ENCODE measurements around the gene PLXNC1.

PLXNC1 gene

DNA sequence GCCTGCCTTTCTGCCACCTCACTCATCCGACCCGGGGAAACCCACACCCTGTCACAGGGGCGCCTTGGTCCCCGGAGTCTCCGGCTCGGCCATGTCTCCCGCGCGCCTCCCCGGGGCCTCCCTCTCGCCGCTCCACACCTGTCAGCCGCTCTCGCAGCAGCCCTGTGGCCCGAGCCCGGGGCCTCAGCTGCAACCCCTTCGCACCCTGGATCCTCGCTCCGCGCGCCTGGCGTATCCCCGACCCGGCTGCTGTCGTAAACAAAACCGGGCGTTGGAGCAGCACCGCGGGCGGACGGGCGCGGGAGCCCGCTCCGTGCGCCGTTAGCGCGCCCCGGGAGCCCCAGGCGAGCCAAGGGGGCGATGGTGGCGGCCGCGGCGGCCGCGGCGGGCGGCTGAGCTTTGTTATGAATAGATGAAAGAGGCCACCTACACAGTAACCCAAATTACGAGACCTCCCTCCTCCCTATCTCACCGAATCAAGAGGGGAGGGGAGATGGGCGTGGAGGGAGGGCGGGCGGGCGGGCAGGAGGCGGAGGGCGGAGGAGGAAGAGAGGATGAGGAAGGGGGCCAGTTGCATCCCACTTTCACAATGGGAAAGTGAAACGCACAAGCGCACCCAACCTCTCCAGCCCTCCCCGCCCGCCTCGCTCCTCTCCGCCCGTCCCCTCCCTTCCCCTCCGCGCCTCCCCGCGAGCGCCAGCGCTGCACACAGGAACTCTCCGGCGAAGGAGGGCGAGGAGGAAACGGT is at the start of gene PLXNC1:
Gene PLXNC1 (plus strand): TSS at position 587 of the 748 bp plus-strand sequence. CDS start 395 bp downstream, outside the sequence.
- DNase-seq = no peak

DNA sequence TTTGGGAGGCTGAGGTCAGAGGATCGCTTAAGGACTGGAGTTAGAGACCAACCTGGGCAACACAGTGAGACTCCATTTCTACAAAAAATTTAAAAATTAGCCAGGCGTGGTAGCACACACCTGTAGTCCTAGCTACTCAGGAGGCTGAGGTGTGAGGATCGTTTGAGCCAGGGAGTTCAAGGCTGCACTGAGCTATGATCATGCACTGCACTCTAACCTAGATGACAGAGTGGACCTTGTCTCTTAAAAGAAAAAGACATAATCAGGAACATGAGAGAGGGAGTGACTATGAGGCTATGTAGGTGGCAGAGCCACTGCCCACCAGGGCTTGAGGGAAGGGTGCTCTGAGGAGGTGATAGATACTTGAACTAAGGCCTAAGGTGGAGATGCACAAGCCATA is 49.2 kb upstream of the PLXNC1 start:
- no peak for DNase-seq

DNA sequence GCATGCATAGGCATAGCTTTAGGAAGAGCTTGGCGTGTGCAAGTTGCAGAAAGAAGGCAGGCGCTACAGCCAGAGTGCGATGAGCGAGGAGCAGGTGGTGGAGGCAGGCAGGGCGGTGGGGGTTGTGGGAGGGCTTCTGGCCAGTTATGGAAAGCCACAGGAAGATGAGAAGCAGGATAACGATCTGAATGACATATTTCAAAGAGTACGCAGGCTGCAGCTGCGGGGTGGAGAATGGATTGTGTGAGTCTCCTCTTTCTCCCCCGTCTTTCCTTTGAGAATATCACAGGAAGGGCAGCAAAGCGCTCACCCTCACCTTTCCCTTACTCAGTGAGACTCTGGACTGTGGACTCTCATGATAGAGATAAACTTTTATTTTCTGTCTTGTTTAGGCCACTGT is 48.7 kb upstream of the PLXNC1 start:
- peak; percentile 19 for DNase-seq

DNA sequence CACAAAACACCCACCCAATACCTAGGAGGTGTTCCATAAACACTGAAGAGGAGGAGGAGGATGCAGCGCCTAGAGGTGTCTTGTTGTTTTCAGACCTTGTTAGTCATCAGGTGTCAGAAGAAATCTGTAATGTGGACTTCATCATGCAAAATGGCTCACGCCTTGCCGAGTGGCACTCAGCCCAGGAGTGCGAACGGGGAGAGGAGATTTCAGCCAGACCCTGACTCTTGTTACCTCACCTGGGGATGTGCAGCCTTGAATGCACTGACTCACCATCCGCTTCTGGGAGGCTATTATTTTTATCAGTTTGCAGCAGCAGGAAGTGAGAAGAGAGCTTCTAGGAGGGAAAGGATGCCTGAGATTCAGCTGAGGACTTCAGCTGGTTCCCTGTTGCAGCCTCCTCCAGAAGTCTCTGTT is 48.2 kb upstream of the PLXNC1 start:
- DNase-seq = no peak

DNA sequence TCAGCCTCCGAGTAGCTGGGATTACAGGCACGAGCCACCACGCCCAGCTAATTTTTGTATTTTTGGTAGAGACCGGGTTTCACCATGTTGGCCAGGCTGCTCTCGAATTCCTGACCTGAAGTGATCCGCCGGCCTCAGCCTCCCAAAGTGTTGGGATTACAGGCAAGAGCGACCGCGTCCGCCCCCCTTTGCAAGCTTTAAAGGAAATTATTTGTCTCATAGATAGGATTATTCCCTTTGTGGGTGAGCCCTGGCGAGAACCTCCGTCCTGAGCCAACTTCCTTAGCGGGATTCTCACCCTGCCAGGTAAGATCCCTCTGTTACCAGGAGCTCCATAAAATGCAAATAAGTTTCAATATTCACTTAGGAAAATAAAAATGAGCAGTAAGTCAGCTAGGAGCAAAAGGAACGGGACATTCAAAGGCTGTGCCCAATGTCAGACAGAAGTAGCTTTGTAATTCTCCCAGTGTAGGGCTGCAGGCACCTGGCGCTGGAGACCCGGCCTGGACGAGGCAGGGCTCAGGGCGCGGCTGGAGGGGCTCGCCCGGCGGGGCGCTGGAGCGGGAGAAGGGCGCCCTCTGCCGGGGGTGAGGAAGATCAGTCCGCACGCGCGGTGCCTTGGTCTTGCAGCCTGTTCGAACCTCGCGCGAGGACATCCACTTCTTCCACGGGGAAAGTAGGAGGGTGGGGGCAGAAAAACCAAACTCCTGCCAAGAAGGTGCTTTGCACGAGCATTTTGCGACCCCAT is 47.2 kb upstream of the PLXNC1 start:
- peak; percentile 85 for DNase-seq

DNA sequence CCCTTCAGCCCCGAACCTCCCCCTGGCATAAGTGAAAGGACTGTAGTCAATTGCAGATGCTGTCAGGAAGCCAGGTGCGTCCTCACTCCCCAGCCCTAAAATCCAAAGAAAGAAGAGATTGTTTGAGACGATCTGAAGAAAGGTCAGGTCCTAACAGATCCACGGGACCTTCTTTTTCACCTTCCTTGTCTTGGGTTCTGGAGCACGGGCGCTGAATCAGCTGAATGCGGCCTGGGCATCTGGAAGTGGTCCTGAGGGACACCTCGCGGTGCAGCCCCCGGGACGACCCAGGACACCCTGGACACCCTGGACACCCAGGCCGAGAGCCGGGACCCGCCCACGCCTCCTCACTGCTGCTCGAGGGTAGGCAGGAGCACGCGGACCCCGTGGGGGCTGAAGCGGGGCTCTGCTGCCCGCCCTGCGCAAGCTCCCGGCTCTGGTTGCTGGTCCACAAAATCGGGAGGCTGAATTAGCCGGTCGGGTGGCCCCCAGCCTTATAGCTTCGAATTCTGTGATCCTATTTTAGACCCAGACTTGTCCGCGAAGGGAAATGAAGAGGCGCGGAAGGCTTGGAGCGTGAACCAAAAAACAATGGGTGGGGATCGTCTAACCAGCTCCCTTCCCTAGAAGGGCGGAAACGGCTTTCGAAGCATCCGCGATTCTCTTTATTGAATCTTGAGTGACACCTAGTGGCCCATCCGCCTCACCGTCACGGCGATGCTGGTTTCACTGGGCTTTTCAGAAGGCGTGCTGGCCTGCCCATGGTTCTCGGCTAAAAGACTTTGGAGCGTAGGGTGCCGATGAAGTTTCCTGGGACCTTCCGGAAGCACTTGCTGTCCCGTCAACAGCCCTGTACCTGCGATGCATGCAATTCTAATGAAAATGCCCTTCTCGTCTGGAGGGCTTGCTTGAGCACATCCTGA is 46.4 kb upstream of the PLXNC1 start:
- peak; percentile 97 for DNase-seq

DNA sequence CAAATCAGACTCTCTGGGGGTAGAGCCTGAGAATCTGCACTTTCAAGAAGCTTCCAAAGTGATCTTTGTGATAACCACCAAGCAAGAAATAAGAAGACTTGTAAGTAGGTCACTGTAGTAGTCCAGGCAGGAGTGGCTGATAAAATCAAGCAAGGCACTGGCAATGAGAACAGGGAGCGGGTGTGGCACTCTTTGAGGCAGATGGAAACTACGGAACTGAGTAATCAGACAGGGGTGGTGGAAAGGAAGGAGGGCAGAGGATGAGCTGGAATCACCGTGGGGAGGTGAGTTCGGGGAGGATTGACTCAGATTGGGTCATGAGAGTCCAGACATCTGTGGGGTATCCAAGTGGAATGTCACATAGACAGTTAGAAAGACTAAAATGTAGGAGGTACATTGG is 44.4 kb upstream of the PLXNC1 start:
- no peak for DNase-seq

DNA sequence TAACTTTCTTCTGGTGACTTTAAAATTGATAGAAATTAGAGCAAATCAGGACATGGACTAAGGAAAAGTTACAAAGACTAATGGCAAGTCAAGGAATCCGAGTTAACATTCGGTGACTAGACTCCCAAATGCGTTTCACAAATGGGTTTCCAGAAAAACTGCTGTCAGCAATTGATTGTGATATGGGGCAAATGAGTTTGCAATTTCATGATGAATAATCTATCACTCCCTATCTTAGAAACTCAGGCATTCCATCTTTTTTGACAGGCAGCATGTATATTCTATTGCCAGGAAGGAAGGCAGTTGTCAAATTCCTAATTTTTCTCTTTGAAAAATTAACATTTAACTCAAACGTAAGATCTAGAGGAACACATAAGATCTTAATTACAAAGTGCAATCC is 40.5 kb upstream of the PLXNC1 start:
- DNase-seq = no peak

DNA sequence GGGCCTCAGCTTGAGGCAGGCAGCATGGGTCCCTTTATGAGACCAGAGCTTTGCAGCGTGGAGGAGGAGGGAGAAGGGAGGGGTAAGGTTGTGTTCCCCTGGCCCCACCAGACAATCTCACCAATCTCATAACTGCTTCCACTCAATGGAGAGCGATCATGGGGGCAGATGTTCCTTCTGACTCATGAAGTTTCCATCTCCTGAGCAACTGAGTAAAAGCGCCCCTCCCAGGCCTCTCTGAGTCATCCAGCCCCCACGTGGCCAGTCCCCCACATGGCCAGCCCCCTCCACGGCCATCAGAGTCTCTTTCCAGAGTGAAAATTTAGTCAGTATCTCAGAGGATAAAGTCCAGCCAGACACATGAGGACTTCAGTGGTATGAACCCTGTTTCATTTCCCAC is 39.2 kb upstream of the PLXNC1 start:
- no peak for DNase-seq

DNA sequence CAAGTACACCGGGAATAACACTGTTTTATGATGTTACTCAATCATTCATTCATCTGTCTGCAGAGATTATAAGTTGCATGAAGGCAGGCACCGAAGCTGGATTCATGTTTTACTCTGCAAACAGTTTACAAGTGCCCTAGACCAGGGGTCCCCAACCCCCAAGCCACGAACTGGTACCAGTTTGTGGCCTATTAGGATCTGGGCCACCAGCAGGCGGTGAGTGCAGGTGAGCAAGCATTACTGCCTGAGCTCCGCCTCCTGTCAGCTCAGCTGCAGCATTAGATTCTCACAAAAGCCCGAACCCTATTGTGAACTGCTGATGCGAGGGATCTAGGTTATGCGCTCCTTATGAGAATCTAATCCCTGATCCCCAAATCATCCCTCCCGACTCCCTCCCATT is 38.1 kb upstream of the PLXNC1 start:
- DNase-seq = no peak

DNA sequence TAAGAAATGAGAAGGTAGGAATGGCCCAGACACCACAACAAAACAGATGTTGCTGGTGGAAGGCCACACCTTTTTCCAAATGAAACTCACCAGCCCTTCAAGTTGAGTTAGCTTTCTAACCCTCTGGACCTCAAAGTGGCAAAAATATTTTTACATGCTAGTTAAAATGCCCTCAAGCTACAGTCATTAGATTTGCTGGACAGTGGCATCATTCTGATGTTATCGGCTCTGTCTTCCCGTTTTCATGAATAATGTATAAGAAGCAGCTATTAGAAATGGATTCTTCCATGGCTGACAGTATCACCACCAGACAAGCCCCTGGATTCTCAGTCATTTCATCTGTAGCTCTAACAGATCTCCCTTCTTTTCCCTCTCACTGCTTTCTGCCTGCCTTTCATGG is 37.1 kb upstream of the PLXNC1 start:
- no peak for DNase-seq

DNA sequence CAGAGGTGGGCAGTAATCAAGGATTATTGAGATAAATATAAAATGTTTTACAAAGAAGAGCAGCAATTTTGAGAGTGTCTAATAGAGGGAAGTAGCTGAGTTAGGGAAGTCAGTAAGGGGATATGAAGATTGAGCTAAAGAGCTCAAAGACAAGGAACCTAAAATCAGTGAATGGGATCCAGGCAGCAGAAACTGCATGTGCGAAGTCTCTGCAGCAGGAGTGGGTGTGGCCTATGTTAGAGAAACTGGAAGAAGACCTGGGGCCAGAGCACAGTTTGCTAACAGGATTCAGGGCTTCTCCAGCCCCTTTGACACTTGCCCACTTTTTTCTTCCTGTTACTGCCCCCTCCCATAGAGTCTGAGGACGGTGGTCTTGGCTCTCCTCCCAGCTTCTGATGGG is 36.3 kb upstream of the PLXNC1 start:
- DNase-seq = no peak

DNA sequence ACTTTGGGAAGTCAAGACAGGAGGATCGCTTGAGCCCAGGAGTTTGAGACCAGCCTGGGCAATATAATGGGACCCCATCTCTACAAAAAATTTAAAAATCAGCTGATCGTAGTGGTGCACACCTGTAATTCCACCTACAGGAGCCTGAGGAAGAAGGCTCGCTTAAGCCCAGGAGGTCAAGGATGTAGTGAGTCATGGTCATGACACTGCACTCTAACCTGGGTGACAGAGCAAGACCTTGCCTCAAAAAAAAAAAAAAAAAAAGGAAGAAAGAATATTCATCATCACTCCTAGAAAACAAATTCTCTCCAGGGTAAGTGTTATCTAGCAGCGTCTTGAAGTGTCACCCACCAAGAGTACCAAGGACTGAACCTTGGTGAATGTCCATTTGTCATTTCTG is 34.2 kb upstream of the PLXNC1 start:
- no peak for DNase-seq

DNA sequence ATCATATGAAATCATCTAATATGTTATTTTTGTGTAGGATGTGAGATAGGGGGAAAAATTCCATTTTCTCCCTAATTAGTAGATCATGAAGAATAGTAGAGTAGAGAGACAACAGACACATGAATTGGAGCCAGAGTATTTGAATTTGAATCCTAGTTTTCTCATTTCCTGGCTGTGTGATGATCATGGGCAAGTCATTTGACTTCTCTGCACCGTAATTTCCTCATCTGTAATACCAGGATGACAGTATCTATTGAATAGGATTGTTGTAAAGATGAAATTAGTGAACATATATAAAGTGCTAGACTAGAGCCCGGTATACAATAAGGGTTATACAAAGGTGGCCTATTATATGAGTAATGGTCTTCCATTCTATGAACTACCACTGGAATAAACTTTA is 32.2 kb upstream of the PLXNC1 start:
- DNase-seq = no peak

DNA sequence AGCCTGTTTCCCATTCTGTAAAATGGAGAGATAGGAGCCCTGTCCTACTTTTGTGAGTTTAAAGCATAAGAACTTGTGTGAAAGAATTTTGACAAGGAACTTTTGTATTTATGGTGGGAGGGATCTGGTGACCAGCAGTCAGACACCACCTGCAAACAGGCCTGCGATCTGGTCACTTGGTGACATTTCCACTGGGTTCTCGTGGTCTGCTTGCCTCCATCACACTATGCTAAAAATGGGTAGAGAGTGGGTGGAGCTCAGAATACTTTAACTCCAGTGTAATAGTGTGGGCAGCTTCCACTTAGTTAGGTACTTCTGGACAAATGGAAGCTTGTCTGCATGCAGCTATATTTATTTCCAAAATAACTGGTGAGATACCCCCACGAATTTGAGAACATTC is 26.5 kb upstream of the PLXNC1 start:
- DNase-seq = no peak

DNA sequence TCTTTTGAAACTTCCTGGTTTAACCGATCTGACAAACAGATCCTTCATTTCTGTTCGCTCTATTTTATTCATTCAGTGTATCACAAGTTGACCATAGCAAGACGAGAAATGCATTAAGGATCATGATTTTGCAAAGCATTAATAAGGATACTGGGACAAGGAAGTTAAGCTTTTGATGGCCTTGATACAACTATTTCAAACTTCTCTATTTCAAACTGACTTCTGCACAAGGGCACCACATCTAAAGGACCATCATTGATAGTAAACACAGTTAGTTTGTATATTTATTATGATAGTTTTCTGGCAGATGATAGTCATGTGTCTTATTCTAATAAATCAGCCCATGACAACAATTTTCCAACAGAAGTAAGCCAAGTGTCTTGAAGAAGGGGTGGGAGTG is 25.8 kb upstream of the PLXNC1 start:
- no peak for DNase-seq

DNA sequence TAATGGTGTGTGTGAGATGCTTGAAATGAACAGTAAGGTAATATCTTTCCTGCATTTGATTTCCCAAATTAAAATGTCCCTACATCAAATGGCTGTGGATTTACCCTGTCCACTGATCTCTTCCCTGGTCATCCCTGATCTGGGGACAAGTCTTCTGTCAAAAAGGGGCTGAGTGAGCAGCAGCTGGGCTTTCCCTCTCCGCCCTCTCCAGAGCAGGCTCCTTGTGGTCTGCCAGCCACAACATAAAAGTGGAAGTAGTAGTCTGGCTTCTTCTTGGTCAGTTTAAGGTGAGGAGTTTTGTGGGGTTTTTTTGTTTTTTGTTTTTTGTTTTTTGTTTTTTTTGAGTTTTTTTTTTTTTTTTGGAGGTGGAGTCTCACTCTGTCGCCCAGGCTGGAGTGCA is 25.2 kb upstream of the PLXNC1 start:
- no peak for DNase-seq

DNA sequence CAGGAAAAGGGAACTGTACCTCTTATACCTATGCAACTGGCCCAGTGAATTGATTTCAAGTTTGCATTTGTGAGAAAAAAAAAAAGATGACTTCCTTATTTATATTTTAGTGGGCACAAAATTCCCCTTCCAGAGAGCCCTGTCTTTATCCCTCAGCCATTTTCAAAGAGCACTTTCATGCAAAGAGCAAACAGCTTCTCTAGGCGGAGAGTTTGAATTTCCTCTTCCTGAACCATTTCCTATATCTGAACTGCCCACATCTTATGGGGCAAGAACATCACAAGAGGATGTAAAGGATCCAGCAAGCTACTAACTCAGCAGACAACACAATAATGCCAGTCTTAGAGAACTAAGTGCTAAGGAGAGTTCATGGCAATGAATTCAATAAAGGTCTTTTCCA is 22.3 kb upstream of the PLXNC1 start:
- DNase-seq = no peak

DNA sequence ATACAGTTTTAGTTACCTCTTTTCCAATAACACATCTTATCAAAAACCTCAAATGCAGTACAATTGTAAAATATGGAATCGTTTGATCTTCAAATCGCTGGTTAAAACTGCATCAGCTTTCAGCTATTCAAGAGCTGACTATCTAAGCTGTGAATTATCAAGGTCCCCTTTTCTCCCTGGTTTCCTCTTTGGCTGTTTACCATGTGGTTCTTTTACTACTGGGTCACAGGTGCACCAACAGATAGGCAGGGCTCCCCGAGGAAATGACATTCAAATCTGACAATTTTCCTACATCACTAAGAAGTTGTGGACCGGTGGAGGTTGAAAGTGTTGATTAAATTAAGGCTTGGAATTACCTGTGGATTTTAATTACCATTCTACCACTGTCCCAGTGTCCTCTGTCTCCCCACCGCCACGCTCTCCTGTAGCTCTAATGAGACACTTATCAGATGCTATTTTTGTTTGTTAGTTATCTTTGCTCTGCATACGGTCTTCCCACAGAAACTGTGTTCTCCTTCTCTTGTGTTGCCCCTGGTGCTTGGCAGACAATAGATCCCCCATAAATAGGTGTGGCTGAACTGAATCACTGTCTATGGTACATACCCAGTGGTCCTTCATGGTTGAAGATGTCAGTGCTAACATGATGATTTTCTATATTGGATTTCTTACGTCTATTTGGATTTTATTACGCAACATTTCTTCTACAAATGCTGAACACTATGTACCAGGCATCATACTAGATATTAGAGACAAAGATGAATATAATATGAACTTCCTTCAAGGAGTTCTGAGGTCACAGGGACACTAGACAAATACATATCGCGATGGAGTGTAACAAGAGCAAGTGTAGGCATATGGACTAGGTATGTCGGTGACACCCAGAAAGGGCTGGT is 20.9 kb upstream of the PLXNC1 start:
- DNase-seq = no peak

DNA sequence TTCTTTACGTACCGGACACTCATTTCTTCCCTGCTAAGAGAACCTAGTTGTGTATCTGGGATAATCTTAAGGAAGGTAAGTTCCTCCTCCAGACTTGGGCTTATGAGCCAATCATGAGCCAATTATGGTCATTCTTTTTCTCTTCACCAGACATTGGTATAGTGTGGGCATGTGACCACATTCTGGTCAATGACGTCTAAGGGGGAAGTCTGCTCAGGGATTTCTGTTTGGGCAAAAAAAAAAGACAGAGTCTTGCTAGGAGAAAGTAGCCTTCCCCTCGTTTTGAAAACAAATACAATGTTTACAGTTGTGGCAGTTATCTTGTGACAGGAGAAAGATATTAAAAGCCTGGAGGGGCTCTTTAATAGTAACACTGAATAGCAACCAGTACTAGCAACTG is 20.1 kb upstream of the PLXNC1 start:
- DNase-seq = no peak

DNA sequence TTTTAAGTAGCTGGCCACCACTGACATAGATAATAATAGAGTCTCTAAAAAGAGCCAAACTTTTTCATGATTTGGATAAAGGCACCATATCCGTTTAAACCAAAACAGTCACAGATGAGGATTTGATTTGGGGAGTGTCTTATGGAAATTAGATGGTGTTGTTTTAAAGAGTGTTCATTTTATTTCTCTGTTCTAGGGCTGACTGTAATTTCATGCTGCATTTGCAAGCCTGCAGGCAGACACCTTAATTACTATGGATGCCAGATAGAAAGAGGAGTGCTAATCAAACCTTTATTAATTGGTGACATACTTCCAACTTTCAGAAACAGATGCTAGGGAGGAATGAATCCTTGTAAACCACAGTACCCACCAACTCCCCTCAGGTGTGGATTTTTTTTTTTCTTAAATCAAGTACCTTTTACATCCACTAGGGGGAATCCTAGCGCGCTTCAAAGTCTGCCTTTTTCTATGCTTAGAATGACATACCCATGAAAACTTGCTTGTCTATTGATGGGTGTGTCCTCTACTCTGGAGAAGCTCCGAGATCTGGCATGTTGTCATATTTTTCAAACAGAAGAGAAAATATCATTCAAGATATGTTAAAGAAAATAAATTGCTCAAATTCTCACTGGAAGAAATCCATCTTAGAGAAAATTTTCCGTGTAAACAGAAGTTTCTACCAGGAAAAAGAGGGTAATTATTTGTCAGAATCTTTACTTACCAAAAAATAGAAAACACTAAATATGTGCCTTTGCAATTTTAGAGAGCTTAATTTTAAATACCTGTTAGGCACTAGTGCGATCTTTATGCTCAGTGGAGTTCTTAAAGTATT is 14.2 kb upstream of the PLXNC1 start:
- DNase-seq = peak; percentile 73

DNA sequence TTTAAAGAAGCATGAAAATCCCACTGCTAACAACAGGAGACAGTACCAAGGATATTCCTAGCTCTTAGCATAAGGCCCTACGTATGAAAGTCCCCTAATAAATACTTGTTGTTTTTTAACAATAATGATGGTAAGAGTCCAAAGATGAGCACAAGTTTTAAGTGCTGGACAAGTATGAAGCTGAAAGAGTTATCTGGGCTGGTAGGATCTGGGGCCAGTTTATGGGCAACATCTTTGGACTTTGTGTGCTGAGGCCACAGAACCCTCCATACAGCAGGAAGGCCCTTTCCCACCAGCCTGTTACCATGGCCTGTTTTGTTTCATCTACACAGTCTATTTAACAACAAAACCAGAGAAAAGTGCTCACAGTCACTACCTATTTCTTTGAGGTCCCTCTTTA is 12.5 kb upstream of the PLXNC1 start:
- no peak for DNase-seq

Measured in NCI-H82 (cell line).